HEK293 (cell line): Measurements from ENCODE around the gene SP3.
A peak's percentile ranks its signal among the peaks of the same experiment; 100 is the strongest.
"Not testable (repeated sequence)": the region's sequence is repeated elsewhere in the genome, so short reads cannot be mapped to it uniquely, and the experiment has no call there.

ENCODE experiments used
- CTCF ChIA-PET: fragments of 350-600 bp; formaldehyde crosslinking; extraction: SDS; loops from one replicate; lab custom pipeline; 2021; ENCODE audit warnings: antibody characterized with exemption; lab: Yijun Ruan, JAX
- POLR2A ChIA-PET: fragments of 300-600 bp; formaldehyde crosslinking; extraction: SDS; loops from one replicate; lab custom pipeline; 2020; ENCODE audit warnings: antibody characterized with exemption, inconsistent platforms; lab: Yijun Ruan, JAX
- H3K27ac ChIP-seq: fragments of 200-500 bp; sonication (Bioruptor generic); 2 replicates; pipeline ENCODE4 v1.5.1; 2014; ENCODE audit warnings: low read depth, low read length, control low read depth, inconsistent platforms; ENCODE audit errors: extremely low read depth
- H3K36me3 ChIP-seq, 2 experiments: fragments of 200-500 bp in 1 of 2; sonication (Bioruptor generic) in 1 of 2; 1 replicate in 1 of 2; 2 replicates in 1 of 2; pipeline ENCODE4 v1.5.1; 2014 to 2017; ENCODE audit warnings: inconsistent platforms in 2 of 2, low read length in 2 of 2; ENCODE audit not compliant: control insufficient read depth in 2 of 2, insufficient read depth in 1 of 2
- H3K4me1 ChIP-seq: fragments of 200-500 bp; sonication (Bioruptor generic); 2 replicates; pipeline ENCODE4 v1.5.1; 2014; ENCODE audit warnings: mild to moderate bottlenecking, low read length, inconsistent platforms; ENCODE audit not compliant: control insufficient read depth, insufficient read depth
- H3K4me3 ChIP-seq: 2 replicates; pipeline ENCODE4 v1.5.1; 2011; ENCODE audit warnings: low read depth, mild to moderate bottlenecking, control low read depth, low read length, moderate library complexity
- H3K9me3 ChIP-seq: fragments of 200-500 bp; sonication (Bioruptor generic); 2 replicates; pipeline ENCODE4 v1.5.1; 2014; ENCODE audit warnings: low read depth, low read length, inconsistent platforms; ENCODE audit not compliant: control insufficient read depth, insufficient read depth
- KLF1 ChIP-seq: fragments of 450-650 bp; formaldehyde crosslinking; IDR thresholded peaks from 2 replicates; pipeline ENCODE4 v1.5.1; 2016; ENCODE audit warnings: missing biosample characterization, missing genetic modification characterization
- REPIN1 ChIP-seq: fragments of 450-650 bp; formaldehyde crosslinking; IDR thresholded peaks from 2 replicates; pipeline ENCODE4 v1.5.1; 2017; ENCODE audit warnings: missing biosample characterization, missing genetic modification characterization, low read depth
- SCRT2 ChIP-seq: fragments of 450-650 bp; formaldehyde crosslinking; IDR thresholded peaks from 2 replicates; pipeline ENCODE4 v1.5.1; 2016; ENCODE audit warnings: missing biosample characterization, missing genetic modification characterization
- SETDB1 ChIP-seq: IDR thresholded peaks from one replicate; pipeline ENCODE4 v1.6.1; 2017; ENCODE audit warnings: mild to moderate bottlenecking, low read length, moderate library complexity, mixed read lengths; ENCODE audit not compliant: insufficient read length
- TRIM28 ChIP-seq: IDR thresholded peaks from 2 replicates; pipeline ENCODE4 v1.6.1; 2011; ENCODE audit warnings: low read length, control low read depth, borderline replicate concordance
- ZNF169 ChIP-seq: fragments of 450-650 bp; formaldehyde crosslinking; IDR thresholded peaks from 2 replicates; pipeline ENCODE4 v1.5.1; 2016; ENCODE audit warnings: missing biosample characterization, missing genetic modification characterization
- ZNF221 ChIP-seq: fragments of 450-650 bp; formaldehyde crosslinking; IDR thresholded peaks from 2 replicates; pipeline ENCODE4 v1.5.1; 2017; ENCODE audit warnings: missing biosample characterization, missing genetic modification characterization, borderline replicate concordance
- ZNF302 ChIP-seq: fragments of 450-650 bp; formaldehyde crosslinking; IDR thresholded peaks from 2 replicates; pipeline ENCODE4 v1.5.1; 2016; ENCODE audit warnings: missing biosample characterization, missing genetic modification characterization, low read depth
- ZNF324 ChIP-seq: fragments of 450-650 bp; formaldehyde crosslinking; IDR thresholded peaks from 2 replicates; pipeline ENCODE4 v1.5.1; 2016; ENCODE audit warnings: missing biosample characterization, missing genetic modification characterization
- ZNF585B ChIP-seq: fragments of 450-650 bp; formaldehyde crosslinking; IDR thresholded peaks from 2 replicates; pipeline ENCODE4 v1.5.1; 2016; ENCODE audit warnings: missing biosample characterization, missing genetic modification characterization
- ZNF707 ChIP-seq: fragments of 450-650 bp; formaldehyde crosslinking; IDR thresholded peaks from 2 replicates; pipeline ENCODE4 v1.5.1; 2016; ENCODE audit warnings: missing biosample characterization, missing genetic modification characterization
- ZNF777 ChIP-seq: fragments of 450-650 bp; formaldehyde crosslinking; IDR thresholded peaks from 2 replicates; pipeline ENCODE4 v1.5.1; 2017; ENCODE audit warnings: missing biosample characterization, missing genetic modification characterization, borderline replicate concordance
- ZNF843 ChIP-seq: fragments of 450-650 bp; formaldehyde crosslinking; IDR thresholded peaks from 2 replicates; pipeline ENCODE4 v1.5.1; 2016; ENCODE audit warnings: missing biosample characterization, missing genetic modification characterization
- ZSCAN23 ChIP-seq: fragments of 450-650 bp; formaldehyde crosslinking; IDR thresholded peaks from 2 replicates; pipeline ENCODE4 v1.5.1; 2016; ENCODE audit warnings: missing biosample characterization, missing genetic modification characterization
- TF ChIP-seq, protein P1 (sequence below): fragments of 450-650 bp; formaldehyde crosslinking; IDR thresholded peaks from 2 replicates; pipeline ENCODE4 v1.5.1; 2016; ENCODE audit warnings: missing biosample characterization, missing genetic modification characterization
- TF ChIP-seq, protein P2 (sequence below): fragments of 450-650 bp; formaldehyde crosslinking; IDR thresholded peaks from 2 replicates; pipeline ENCODE4 v1.5.1; 2017; ENCODE audit warnings: missing biosample characterization, missing genetic modification characterization

The SP3 gene

DNA sequence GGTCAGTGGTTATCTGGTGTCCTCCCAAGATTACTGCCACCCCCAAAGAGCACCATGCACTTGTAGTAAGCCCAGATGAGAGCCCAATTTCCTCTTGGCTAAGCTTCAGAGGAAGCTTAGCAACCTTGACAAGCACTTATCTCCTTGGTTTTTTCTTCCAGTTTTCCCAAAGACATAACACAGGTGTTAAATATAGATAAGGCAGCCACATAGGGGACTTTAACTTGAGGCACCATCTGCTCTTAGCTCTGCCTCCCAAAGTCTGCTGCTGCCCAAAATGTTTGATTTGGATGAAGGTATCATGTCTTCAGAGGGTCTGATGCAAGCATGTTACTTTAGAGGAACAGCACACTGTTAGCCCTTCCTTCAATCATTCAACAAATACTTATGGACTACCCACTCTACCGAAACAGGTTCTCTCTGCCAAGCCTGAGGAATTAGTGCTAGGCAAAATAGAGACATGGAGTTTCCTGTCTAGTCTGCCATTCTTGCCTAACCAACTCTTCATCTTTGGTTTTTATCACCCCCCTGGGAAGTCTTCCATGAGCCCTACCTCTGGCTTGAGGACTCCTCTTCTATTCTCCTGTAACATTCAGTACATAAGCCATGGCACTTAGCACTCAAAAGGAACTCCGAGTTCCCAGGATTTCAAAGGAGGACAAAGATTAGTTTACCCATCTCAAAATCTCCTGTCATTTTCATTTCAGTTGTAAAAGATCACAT is 73.7 kb downstream of the SP3 start (continued):
- TF ChIP-seq ZNF221 (no peak), ZNF302 (tag by site-specific recombination) (no peak), REPIN1 (tag by site-specific recombination) (no peak), ZNF707 (no peak), ZNF324 (tag by site-specific recombination) (no peak)
- TF ChIP-seq, protein P1, sequence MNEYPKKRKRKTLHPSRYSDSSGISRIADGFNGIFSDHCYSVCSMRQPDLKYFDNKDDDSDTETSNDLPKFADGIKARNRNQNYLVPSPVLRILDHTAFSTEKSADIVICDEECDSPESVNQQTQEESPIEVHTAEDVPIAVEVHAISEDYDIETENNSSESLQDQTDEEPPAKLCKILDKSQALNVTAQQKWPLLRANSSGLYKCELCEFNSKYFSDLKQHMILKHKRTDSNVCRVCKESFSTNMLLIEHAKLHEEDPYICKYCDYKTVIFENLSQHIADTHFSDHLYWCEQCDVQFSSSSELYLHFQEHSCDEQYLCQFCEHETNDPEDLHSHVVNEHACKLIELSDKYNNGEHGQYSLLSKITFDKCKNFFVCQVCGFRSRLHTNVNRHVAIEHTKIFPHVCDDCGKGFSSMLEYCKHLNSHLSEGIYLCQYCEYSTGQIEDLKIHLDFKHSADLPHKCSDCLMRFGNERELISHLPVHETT (tag by site-specific recombination), result no peak

DNA sequence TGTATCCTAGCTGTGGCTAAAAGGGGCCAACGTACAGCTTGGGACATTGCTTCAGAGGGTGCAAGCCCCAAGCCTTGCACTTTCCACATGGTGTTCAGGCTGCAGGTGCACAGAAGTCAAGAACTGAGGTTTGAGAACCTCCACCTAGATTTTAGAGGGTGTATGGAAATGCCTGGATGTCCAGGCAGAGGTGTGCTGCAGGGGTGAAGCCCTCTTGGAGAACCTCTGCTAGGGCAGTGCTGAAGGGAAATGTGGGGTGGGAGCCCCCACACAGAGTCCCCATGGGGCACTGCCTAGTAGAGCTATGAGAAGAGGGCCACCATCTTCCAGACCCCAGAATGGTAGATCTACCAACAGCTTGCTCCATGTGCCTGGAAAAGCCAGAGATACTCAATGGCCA is 75.7 kb downstream of the SP3 start:
- H3K9me3 ChIP-seq, H3K36me3 ChIP-seq, CTCF ChIA-PET, H3K4me3 ChIP-seq, H3K4me1 ChIP-seq: not testable (repeated sequence)
- TF ChIP-seq SETDB1 (peak; percentile 56), TRIM28 (peak; percentile 22; the same call in 1 of the 2 replicates)
- TF ChIP-seq, all 188 proteins: peak for 2; not testable (repeated sequence) for 186
- H3K27ac ChIP-seq, POLR2A ChIA-PET: not testable (repeated sequence)

DNA sequence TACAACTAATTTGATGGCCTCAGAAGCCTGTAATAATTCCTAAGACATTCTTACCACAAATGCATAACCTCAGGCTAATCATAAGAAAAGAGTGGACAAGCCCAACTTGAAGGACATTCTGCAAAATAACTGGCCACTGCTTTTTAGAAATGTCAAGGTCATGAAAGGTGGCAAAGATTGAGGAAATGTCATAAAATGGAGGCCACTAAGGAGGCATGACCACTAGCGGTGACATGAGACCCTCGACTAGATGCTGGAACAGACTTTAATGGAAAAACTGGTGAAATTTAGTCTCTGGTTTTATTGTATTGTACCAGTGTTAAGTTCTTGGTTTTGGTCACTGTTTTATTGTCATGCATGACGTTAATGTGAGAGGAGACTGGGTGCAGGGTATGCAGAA is 78.6 kb downstream of the SP3 start:
- no peaks in the 10 kb centered on the region for H3K36me3 ChIP-seq
- no peaks in the 10 kb centered on the region for H3K9me3 ChIP-seq
- ChIA-PET POLR2A (no interaction called here), CTCF (no interaction called here)
- no peak for TF ChIP-seq ZNF585B
- TF ChIP-seq ZSCAN23 (tag by site-specific recombination), result no peak
- TF ChIP-seq, protein P2, sequence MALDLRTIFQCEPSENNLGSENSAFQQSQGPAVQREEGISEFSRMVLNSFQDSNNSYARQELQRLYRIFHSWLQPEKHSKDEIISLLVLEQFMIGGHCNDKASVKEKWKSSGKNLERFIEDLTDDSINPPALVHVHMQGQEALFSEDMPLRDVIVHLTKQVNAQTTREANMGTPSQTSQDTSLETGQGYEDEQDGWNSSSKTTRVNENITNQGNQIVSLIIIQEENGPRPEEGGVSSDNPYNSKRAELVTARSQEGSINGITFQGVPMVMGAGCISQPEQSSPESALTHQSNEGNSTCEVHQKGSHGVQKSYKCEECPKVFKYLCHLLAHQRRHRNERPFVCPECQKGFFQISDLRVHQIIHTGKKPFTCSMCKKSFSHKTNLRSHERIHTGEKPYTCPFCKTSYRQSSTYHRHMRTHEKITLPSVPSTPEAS (tag by site-specific recombination), result no peak
- TF ChIP-seq KLF1 (tag by site-specific recombination), result no peak
- TF ChIP-seq ZNF777, result no peak
- no peak for TF ChIP-seq REPIN1 (tag by site-specific recombination)
- TF ChIP-seq ZNF169 (tag by site-specific recombination), result no peak
- no peak overlapping the region for H3K4me3 ChIP-seq
- H3K4me1 ChIP-seq, result no peaks in the 10 kb centered on the region
- no peak overlapping the region for H3K27ac ChIP-seq

DNA sequence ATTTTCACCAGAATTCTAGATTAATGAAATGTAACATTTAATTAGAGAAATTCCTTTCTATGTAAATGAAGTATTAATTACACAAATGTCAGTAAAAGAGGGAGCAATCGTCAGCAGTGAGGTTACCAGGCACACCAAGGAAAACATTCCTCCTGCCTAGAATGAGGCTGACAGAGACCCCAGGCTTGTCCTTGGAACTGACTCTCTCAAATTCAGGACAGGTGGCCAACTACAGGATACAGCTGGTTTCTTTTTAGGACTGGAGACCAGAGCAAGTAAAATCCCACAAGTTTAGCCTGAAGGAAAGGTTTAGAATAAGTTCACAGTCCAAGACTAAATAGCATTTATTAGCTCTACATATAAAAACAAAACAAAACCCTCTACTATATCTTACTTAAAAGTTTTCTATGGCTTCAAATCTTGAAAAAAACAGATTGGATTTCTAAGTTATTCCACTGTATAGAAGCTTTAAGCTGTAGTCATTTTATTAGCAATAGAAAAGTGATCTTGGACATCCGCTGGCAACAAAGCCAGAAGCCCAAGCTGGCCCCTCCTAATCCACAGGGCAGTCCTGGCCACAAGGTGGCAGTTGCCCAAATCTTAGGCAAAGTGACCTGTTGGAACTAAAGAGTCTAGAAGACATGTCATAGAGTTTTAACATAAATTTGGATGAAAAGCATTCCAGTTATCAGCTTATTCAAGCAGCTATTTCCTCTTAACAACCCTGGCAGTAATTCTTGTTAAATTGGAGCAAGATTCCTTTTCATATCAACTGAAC is 81.0 kb downstream of the SP3 start:
- CTCF ChIA-PET, result interaction anchor here (0.5 to 1.5 kb wide), 11 partner anchors 9 to 467 kb away, joined by 3 to 5 read pairs (median 3); no protein-coding TSS in a partner anchor
- no peak for TF ChIP-seq ZNF843
- TF ChIP-seq SCRT2, result peak; percentile 55
- Histone ChIP-seq H3K27ac (no peak overlapping the region), H3K9me3 (no peaks in the 10 kb centered on the region), H3K4me3 (no peak overlapping the region), H3K4me1 (no peaks in the 10 kb centered on the region), H3K36me3 (no peaks in the 10 kb centered on the region)
- POLR2A ChIA-PET, result no interaction called here
